Fibroblast of gingiva (primary cell): ENCODE results near the gene ZFAND6.
"Not testable (repeated sequence)": the region's sequence is repeated elsewhere in the genome, so short reads cannot be mapped to it uniquely, and the experiment has no call there.

Experiments used
- DNase-seq: peaks from one replicate; pipeline ENCODE4 v3.0.0-alpha.2; 2011; ENCODE audit warnings: low read depth

The ZFAND6 gene

DNA sequence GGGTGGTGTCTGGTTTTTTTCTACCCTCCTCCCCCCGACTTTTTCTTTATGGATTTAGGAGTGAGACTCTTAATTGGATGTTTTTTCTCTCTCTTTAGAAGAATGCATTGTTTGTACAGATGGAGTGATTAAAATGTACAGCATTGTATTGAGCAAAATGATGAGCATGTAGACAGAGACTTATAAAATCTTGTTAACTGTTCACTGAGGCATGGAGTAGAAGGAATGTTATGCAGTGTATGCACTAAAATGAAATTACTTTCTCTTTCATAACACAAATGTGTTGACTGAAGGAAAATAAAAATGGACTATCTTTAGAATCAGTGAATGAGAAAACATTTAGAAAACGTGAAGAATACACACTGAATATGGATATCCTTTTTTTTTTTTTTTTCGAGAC is 39.8 kb downstream of the ZFAND6 start:
- DNase-seq, result no peak

DNA sequence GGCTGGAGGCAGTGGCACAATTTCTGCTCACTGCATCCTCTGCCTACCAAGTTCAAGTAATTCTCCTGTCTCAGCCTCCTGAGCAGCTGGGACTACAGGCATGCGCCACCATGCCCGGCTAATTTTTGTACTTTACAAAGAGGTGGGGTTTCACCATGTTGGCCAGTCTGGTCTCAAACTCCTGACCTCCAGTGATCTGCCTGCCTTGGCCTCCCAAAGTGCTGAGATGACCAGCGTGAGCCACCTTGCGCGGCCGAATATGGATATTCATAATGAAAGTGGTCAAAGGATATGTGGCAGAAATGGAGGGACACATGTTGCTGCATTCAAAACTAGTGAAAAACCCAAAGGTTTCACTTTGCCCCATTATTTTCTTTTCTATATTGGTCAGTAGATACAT is 40.2 kb downstream of the ZFAND6 start:
- DNase-seq, result not testable (repeated sequence)

DNA sequence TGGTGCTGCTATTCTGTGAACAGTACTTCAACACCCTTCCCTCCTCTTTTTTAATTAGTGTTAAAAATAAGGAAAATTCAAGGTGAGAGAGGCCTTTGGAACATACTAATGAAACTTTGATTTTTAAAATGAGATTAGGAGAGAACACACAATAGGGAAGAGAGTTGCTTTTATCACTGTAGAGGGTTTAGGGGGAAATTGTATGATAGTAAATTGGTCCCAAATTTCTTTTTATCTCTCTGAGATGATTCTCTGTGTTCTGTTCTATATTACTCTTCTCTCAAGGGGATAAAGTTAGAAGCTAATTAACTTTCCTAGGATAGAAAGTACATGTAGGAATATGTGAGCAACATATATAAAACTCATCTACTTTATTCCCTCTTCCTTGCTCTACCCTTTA is 40.8 kb downstream of the ZFAND6 start:
- DNase-seq, result no peak

DNA sequence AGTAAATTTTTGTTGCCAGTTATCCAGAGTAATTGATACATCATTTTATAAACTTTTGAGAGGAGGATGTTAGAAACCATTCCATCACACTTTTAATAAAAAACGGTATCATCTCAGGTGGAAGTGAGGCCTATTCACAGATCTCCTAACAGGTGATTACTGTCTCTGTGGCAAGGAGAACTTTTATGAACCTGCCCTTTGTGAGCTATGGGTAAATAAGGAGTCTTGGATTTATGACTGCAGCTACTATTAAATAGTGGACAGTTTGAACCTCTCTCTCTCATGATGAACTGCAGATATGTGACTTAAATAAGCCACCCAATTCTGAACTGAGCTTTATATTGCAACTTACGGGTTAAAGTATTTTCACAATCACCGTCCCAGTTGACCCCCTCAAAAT is 45.7 kb downstream of the ZFAND6 start:
- no peak for DNase-seq

DNA sequence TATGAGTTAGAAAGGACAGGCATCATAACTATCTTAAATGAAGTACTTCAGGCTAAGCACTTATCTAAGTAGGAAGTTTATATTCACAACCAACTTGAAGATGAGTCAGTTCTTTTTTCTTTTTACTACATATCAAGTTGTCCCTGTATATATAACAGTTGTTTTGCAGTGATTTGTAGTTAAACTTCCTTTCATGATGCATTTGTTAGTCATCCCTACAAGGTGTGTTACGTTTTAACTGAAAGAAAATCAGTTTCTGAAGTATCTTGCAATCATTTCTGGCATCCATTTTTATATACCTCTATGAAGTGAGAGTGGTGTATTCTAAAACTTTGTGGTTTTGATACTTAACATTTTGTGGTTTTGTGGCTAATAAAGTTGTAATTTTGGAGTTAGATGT is 46.1 kb downstream of the ZFAND6 start:
- peak; percentile 4 for DNase-seq

DNA sequence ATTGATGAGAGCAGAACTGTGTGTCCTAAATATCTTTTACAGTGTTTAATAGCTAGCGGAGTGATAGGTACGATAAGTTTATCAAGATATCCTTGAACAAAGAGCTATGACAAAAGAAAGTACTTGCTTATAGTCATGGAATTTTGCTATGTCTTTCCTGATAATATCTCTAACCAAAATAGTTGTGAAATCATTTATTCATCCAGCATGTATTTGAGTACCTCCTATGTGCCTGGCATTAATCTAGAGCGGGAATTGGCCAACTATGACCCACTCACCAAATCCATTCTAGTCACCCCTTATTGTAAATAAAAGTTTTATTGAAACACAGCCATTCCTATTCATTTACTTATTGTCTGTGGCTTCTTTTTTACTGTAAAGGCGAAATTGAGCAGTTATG is 46.6 kb downstream of the ZFAND6 start:
- DNase-seq, result peak; percentile 64

DNA sequence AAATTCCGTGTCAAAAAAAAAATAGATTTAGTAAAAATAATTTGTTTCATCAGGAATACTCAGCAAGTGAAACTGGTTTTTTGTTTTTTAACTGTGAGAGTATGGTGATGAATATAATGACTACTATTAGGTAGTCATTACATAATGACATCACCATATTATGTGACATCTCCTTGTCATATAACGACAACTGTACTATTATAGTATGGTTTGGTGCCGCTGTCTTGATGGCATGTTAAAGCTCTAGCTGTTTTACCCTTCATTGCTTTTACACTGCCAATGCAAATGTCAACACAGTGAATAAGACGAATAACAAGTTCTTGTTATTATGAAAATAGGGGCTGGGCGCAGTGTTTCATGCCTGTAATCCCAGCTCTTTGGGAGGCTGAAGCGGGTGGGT is 47.7 kb downstream of the ZFAND6 start:
- no peak for DNase-seq

DNA sequence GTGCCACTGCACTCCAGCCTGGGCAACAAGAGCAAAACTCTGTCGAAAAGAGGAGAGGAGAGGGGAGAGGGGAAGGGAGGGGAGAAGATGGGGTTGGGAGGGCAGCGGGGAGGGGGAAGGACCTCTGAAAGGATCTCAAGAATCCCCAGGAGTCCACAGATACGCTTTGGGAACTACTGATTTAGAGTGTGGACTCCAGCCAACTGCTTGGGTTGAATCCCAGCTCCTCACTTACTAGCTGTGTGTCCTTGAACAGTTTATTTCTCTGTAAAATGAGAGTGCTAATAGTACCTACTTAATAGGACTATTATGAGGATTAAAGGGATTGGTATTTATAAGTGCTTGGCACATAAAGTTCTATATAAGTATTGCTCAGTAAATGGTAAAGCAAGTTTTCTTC is 48.3 kb downstream of the ZFAND6 start:
- no peak for DNase-seq

DNA sequence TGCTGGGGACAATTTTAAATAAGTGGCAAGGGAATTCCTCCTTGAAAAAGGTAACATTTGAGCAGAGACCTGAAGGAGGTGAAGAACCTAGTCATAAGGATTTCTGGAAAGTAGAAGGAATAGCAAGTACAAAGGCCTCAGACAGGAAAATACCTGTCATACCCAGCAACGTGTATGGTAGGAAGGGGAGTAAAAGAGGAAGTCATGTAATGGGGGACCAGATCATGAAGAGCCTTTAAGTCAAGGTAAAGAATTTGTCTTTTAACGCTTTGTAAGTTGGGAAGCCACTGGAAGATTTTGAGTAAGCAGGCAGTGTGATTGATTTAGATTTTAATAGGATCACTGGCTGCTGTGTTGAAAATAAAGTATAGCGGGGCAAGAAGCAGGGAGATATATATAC is 49.9 kb downstream of the ZFAND6 start:
- DNase-seq, result no peak

DNA sequence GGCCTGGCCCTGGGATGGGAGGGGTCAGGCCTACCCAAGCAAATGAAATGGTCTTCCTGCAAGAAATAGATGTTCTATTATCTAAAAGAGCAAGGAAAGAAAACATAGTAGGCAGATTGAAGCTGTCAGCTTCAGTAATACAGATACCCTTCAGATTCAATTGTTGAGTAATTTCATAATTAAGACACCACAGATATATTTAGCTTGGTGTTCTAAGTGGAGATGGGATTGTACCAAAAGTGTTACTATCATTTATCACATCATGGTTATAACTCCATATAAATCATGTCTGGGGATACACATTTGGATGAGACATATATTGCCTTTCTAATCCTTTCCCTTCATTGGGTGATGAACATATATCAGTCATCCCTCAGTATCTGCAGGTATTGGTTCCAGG is 51.4 kb downstream of the ZFAND6 start:
- no peak for DNase-seq

DNA sequence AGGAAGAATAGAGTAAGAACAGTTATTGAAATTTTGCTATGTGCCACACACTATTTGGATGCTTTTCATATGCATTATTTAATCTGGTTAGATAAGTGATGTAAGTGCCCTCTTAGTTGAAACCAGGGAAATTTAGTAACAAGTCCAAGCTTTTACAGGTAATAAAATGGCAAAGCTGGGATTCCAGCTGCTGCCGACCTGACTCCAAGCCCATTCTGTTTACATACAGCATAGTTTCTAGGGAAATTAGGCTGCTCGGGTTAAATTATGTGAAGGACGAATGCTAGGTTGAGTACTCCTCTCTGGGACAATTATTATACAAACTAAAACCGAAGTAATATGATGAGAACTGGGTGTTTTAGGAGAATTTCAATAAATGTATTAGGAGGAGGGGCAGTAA is 54.6 kb downstream of the ZFAND6 start:
- DNase-seq, result no peak

DNA sequence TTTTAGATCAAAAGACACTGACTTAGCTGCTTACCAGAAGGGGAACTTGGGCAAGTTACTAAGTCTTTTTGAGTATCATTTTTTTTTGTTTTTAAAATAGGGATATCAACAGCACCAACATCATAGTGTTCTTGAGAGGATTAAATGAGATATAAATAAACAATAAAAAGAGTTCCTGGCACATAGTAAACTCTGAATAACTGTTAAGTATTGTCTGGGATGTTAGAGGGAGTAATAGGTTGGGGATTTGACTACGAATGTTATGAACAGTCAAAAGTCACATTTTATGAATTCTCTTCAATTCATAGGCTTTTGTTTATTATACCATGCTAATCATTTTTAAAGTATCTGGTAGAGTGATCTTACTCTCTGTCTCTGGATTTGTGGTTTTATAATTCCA is 55.5 kb downstream of the ZFAND6 start:
- DNase-seq, result no peak

DNA sequence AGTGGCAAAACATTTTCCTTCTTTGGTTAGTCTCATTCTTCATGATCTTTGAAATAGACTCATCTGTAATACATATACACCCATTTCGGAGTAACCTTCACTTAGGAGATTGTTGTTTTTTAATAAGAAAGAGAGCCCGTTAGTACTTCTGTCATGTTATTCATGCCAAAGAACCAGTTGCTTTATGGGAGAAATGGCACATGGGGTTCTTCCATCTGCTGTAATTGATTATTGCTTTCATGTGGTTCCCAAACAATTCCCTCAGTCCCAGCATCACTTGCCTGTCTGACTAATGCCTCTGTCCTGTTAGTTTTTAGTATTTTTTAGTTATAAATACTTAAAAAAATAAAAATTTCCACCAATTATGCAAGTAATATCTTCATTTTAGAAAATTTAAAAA is 59.5 kb downstream of the ZFAND6 start:
- no peak for DNase-seq

DNA sequence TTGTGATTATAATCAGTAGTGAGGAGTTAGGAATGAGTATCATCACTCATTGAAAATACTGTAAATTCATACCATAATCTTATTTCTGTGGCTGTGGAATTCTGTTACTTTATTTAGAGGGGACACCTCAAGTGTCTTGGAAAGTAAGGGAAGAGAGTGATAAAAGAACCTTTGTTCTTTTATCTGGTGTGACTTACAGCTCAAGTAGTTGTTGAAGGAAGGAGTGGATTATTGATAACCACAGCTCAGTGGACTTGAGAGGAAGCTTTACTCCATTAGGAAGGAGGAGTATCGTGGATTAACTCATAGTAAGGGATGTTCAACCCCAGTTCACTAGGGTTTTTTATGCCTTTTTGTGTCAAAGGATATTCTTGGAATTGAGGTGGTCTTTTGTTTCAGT is 61.2 kb downstream of the ZFAND6 start:
- no peak for DNase-seq

DNA sequence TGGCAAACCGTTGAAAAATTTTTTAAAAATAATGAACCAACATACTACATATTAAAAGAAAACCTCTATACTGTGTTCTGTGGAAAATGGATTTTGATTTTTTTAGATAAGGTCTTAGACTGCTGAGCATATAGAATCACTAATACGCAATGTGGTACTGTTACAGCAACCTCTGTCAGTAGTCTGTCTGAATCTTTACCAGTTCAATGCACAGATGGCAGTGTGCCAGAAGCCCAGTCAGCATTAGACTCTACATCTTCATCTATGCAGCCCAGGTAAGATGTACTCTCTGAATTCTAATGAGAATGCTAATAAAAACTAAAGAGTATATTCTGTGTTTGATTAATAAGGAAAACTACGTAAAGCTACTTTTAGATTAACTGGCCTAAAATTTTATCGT is 62.1 kb downstream of the ZFAND6 start:
- no peak for DNase-seq

DNA sequence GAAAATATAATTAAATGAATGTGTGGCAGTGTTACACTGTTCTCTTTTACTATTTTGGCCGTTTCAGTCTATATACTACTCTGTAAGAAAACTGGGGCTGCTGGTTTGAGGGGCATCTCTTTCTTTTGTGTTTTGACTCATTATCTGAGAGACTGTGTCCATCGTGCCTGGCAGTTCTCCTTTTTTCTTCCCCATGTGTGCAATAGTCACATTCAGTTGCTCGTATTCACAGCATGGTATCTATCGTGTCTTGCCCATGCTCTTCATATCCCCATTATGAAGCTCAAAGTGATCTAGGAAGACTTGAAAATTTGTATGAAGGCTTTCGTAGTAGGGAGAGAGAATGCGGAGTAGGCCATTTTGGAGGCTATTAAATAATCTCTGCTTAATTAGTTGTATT is 63.6 kb downstream of the ZFAND6 start:
- DNase-seq, result no peak

DNA sequence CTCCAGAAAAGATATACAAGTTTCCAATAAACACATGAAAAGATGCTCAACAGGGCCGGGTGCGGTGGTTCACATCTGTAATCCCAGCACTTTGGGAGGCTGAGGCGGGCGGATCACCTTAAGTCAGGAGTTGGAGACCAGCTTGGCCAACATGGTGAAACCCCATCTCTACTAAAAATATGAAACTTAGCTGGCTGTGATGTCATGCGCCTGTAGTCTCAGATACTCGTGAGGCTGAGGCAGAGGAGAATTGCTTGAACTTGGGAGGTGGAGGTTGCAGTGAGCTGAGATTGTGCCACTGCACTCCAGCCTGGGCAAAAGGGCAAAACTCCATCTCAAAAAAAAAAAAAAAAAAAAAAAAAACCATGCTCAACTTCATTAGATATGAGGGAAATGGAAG is 67.8 kb downstream of the ZFAND6 start:
- DNase-seq, result not testable (repeated sequence)

DNA sequence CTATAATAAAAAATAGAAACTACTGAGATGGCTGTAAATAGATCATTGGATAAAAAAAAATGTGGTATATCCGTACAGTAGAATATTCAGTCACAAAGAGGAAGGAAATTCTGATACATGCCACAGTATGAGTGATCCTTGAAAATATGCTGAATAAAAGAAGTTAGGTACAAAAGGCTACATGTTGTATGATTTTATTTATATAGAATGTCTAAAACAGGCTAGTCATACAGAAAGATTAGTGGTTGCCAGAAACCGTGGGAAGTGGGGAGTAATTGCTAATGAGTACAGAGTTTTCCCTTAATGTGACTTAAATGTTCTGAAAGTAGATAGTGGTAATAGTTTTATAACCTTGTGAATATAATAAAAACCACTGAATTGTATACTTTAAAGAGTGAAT is 68.4 kb downstream of the ZFAND6 start:
- DNase-seq, result no peak

DNA sequence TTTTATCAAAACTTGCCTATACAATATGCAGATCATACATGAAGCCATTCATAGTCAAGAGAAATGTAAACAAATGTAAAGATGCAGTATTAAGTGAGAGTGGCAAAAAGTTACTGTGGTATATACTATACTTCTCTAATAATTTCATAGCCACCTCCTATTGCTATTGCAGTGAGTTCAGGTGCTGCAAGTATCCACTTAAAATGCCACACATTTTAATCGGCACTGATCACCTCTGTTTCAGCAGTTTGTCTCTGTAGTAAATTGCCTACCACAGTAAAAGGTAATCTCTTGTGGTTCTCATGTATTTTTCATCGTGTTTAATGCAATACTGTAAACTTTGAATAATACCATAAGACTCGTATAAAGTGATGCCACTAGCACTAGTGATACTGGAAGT is 72.9 kb downstream of the ZFAND6 start:
- DNase-seq, result no peak

DNA sequence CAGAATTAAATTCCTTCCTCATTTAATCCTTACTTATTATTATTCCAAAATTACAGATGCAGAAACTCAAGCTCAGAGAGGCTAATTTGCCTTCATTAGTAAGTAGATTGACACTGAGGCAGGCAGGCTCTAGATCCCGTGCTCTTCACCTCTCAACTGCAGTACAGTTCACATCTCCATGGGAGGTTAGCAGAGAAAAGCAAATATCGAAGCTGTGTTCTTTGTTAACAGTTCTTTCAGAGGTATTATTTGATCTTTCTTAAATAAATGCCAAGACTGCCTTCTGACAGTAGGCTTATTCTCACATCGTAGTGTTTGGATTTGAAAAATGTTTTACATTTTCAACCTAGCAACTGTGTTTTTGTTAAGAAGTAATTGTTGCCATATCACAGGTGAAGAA is 77.4 kb downstream of the ZFAND6 start:
- DNase-seq, result no peak

DNA sequence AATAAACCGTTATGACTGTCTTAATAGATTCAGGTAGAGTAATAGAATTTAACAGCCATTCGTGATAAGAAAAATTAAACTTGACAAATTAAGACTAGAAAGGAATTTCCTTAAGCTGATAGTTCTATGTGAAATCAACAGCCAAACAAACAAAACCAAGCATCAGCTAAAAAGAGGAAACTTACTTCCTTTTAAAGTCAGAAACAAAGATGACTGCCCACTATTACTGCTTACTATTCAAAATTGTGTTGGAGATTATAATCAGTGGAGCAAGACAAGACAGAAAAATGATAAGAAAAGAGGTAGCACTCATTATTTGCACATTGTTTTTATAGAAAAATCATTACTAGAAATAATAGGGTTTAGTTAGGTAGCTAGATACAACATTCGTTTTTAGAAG is 79.5 kb downstream of the ZFAND6 start:
- no peak for DNase-seq

DNA sequence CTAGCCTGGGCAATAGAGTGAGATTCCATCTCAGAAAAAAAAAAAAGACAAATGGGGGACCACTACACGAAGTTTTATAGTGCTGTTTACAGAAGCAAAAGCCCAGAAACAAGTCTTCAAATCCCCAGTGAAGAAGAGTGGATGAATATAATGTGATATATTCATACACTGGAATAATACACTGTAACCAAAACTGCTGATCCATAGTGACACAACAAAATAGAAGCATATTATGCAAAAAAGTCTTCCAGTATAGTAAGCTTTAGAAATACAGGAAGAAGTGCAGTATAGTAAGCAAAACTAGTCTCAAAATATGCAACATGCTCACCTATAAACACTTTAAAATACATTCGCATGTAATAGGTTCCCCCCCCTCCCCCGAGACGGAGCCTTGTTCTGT is 81.4 kb downstream of the ZFAND6 start:
- no peak for DNase-seq

DNA sequence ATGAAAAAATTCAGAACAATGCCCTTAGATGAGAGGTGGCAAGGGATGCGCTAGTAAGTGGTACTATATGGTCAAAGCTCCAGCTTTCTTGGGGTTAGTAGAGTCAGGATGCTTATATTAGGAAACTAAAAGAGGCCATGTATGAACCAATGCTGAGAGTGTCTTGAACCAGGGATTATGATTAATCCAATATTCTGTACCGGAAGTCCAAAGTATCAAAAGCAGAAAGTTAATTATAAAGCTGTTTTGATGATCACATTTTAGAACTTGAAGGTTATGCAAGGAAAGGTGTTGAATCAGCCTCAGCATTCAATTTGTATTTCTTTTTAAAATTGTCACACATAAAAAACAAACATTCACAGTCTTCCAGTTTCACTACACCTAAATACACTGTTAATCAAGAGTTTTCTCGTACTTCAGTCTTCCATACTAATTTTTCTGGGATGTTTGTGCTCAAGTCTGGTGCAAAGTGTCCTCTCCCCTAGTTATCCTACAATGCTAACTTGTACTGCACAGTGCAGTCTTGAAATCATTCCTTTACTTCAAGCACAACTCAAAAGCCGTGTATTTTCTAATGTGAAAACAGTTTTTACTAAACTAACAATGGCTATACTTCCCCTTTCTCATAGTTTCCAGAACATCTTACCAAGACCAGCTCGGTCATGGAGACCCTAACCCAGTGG is 82.6 kb downstream of the ZFAND6 start:
- DNase-seq, result no peak

DNA sequence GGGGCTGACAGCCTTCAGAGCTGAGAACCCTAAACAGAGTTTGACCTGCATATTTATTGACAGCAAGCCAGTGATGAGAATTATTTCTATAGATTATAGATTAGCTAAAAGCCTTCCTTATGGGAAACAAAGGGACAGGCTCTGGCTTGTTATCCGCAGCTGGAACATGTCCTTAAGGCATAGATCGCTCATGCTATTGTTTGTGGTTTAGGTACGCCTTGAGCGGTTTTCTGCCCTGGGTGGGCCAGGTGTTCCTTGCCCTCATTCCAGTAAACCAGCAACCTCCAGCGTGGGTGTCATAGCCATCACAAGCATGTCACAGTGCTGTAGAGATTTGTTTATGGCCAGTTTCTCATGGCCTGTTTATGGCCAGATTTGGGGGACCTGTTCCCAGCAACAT is 83.2 kb downstream of the ZFAND6 start:
- no peak for DNase-seq

DNA sequence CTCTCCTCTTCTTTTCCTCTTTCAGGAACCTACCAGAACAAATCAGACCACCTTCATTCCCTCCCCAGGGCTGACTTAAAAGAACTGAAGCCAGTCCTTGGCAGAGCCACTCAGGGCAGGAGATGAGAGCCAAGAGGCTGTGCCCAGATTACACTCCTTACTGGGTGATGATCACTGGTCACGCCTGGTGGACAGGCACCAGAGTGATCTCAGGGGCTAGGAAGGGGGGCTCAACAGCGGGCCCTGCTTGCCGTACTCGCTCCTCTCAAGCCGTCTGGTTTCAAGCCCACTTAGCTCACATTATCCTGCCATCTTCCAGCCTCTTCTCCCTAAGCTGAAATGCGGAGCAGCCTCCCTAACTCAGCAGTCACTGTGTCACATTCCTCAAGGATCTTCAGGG is 91.7 kb downstream of the ZFAND6 start:
- DNase-seq, result no peak
